Lower leg skin (tissue), 3 donors: ENCODE measurements around the gene TFF1.

Experiments used
- CTCF ChIP-seq, 3 donors: fragments of 450-650 bp; IDR thresholded peaks; one replicate each; pipeline ENCODE4 v1.5.1; 2016; ENCODE audit warnings: antibody characterized with exemption in 3 of 3, mild to moderate bottlenecking in 3 of 3, moderate library complexity in 2 of 3
- POLR2A ChIP-seq, 2 donors: fragments of 450-650 bp; IDR thresholded peaks; one replicate each; pipeline ENCODE4 v1.6.1; 2016 to 2017; ENCODE audit warnings: antibody characterized with exemption in 2 of 2, mild to moderate bottlenecking in 1 of 2, moderate library complexity in 1 of 2

GRCh38 chr21:42315296-42315891 lies 50.9 kb downstream of the TFF1 start, which contains the start of gene TFF3:
- TF ChIP-seq POLR2A (IDR thresholded peaks at IDR 0.05): no peak
- no peak for TF ChIP-seq CTCF (IDR thresholded peaks at IDR 0.05)
